ENCODE results near the gene DENND4A.

DNA sequence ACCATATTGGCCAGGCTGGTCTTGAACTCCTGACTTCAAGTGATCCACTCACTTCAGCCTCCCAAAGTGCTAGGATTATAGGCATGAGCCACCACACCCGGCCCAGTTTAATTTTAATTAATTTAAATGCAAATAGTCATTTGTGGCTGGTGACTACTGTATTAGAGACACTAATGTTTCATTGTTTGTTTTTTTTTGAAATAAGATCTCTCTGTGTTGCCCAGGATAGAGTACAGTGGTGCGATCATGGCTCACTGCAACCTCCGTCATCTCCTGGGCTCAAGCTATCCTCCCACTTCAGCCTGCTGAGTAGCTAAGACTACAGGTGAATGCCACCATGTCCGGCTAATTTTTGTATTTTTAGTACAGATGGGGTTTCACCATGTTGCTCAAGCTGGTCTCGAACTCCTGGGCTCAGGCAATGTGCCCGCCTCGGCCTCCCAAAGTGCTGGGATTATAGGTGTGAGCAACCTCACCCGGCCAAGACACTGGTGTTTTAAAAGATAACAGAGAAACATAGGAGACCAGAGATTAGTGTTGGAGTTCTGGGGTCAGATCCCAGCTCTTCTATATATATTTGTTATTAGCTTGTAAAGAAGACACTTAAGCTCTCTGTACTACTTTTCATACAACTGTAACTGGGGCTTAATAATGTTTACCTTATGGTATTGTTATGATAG lies 42.6 kb upstream of the DENND4A start:
- TF ChIP-seq, protein P1, sequence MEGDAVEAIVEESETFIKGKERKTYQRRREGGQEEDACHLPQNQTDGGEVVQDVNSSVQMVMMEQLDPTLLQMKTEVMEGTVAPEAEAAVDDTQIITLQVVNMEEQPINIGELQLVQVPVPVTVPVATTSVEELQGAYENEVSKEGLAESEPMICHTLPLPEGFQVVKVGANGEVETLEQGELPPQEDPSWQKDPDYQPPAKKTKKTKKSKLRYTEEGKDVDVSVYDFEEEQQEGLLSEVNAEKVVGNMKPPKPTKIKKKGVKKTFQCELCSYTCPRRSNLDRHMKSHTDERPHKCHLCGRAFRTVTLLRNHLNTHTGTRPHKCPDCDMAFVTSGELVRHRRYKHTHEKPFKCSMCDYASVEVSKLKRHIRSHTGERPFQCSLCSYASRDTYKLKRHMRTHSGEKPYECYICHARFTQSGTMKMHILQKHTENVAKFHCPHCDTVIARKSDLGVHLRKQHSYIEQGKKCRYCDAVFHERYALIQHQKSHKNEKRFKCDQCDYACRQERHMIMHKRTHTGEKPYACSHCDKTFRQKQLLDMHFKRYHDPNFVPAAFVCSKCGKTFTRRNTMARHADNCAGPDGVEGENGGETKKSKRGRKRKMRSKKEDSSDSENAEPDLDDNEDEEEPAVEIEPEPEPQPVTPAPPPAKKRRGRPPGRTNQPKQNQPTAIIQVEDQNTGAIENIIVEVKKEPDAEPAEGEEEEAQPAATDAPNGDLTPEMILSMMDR (IDR thresholded peaks at IDR 0.05), result no peak
- TF ChIP-seq EP300 (IDR thresholded peaks at IDR 0.05; ENCODE audit: low read depth) (no peak), POLR2A (IDR thresholded peaks at IDR 0.05) (no peak)

All from transverse colon (tissue), 3 donors.